ENCODE data around the gene SPN.
"Not testable (repeated sequence)": the region's sequence is repeated elsewhere in the genome, so short reads cannot be mapped to it uniquely, and the experiment has no call there.

Gene SPN

GRCh38 chr16:29620591-29620990 is 42.5 kb upstream of the SPN start:
- H3K27me3 ChIP-seq (replicated peaks; ENCODE audit: insufficient read depth, low read length); H4K20me1 ChIP-seq (ENCODE audit: insufficient read depth, low read length); H3K9me2 ChIP-seq (replicated peaks; ENCODE audit: insufficient read depth, low read length); H3K9me3 ChIP-seq (replicated peaks; ENCODE audit: insufficient read depth, low read length); DNase-seq; H3K79me2 ChIP-seq (ENCODE audit: low read length); H3K36me3 ChIP-seq (replicated peaks; ENCODE audit: insufficient read depth, low read length); H3K9ac ChIP-seq (ENCODE audit: low read length); H3K4me3 ChIP-seq (ENCODE audit: low read length); H3F3A ChIP-seq (ENCODE audit: insufficient read depth, low read length); H3K27ac ChIP-seq (ENCODE audit: low read length); H2AFZ ChIP-seq (ENCODE audit: low read length); H3K4me1 ChIP-seq (ENCODE audit: low read length); H3K4me2 ChIP-seq (ENCODE audit: low read depth, low read length): not testable (repeated sequence)
- TF ChIP-seq CTCF (IDR thresholded peaks at IDR 0.05; ENCODE audit: low read length): peak; percentile 10; the same call in 1 of the 2 replicates

DNA sequence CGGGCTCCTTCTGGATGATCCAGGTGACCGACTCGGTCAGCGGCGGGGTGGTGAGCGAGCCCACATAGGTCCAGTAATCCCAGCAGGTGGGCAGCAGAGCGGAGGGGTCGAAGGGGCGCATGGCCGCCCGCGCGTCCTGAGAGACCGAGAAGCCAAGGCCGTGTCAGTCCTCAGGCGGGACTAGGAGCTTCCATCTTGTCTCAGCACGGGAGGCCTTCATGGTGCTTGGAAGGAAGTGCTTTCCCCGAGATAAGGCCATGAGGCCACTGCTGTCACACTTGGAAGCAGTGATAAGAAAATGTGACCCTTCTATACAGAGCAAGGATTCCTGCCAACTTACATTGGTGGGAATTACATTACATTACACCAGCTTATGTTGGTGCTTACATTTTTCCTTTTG is 40.3 kb upstream of the SPN start:
- DNase-seq; H3K27me3 ChIP-seq (replicated peaks; ENCODE audit: insufficient read depth, low read length); H3F3A ChIP-seq (ENCODE audit: insufficient read depth, low read length); H3K27ac ChIP-seq (ENCODE audit: low read length); H3K9me3 ChIP-seq (replicated peaks; ENCODE audit: insufficient read depth, low read length); H3K79me2 ChIP-seq (ENCODE audit: low read length); H3K36me3 ChIP-seq (replicated peaks; ENCODE audit: insufficient read depth, low read length); H4K20me1 ChIP-seq (ENCODE audit: insufficient read depth, low read length); H3K4me2 ChIP-seq (ENCODE audit: low read depth, low read length); H3K9ac ChIP-seq (ENCODE audit: low read length); H3K4me3 ChIP-seq (ENCODE audit: low read length); H2AFZ ChIP-seq (ENCODE audit: low read length); H3K4me1 ChIP-seq (ENCODE audit: low read length); H3K9me2 ChIP-seq (replicated peaks; ENCODE audit: insufficient read depth, low read length): not testable (repeated sequence)

GRCh38 chr16:29623253-29623652 is 39.8 kb upstream of the SPN start:
- H2AFZ ChIP-seq (ENCODE audit: low read length); H3K9me2 ChIP-seq (replicated peaks; ENCODE audit: insufficient read depth, low read length); H3K27me3 ChIP-seq (replicated peaks; ENCODE audit: insufficient read depth, low read length); H3K4me1 ChIP-seq (ENCODE audit: low read length); H3K4me2 ChIP-seq (ENCODE audit: low read depth, low read length); H3K9ac ChIP-seq (ENCODE audit: low read length); H4K20me1 ChIP-seq (ENCODE audit: insufficient read depth, low read length); H3K4me3 ChIP-seq (ENCODE audit: low read length); H3K36me3 ChIP-seq (replicated peaks; ENCODE audit: insufficient read depth, low read length); H3K9me3 ChIP-seq (replicated peaks; ENCODE audit: insufficient read depth, low read length); H3K27ac ChIP-seq (ENCODE audit: low read length); H3F3A ChIP-seq (ENCODE audit: insufficient read depth, low read length); H3K79me2 ChIP-seq (ENCODE audit: low read length); DNase-seq: not testable (repeated sequence)

GRCh38 chr16:29625114-29625513 is 37.9 kb upstream of the SPN start:
- not testable (repeated sequence) for H3K36me3 ChIP-seq (replicated peaks; ENCODE audit: insufficient read depth, low read length); DNase-seq; H4K20me1 ChIP-seq (ENCODE audit: insufficient read depth, low read length); H3K9me3 ChIP-seq (replicated peaks; ENCODE audit: insufficient read depth, low read length); H3K79me2 ChIP-seq (ENCODE audit: low read length); H3K4me2 ChIP-seq (ENCODE audit: low read depth, low read length); H3K27ac ChIP-seq (ENCODE audit: low read length); H3F3A ChIP-seq (ENCODE audit: insufficient read depth, low read length); H3K27me3 ChIP-seq (replicated peaks; ENCODE audit: insufficient read depth, low read length); H3K4me1 ChIP-seq (ENCODE audit: low read length); H2AFZ ChIP-seq (ENCODE audit: low read length); H3K4me3 ChIP-seq (ENCODE audit: low read length); H3K9ac ChIP-seq (ENCODE audit: low read length); H3K9me2 ChIP-seq (replicated peaks; ENCODE audit: insufficient read depth, low read length)

DNA sequence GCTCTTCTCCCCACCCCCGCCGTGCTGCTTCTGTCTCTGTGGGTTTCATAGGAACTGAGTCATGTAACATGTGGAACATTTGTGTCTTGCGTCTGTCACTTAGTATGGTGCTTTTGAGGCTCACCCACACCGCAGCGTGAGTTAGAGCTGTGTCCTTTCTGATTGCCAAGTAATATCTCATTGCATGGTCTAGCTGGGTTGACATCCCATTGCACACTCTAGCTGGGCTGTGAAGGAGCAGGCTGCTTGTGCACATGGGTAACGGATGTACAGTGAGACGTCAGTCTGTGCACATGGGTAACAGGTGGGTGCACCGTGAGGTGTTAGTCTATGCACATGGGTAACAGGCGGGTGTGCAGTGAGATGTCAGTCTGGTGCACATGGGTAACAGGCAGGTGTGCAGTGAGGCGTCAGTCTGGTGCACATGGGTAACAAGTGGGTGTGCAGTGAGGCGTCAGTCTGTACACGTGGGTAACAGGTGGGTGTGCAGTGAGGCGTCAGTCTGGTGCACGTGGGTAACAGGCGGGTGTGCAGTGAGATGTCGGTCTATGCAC is 36.2 kb upstream of the SPN start:
- not testable (repeated sequence) for H2AFZ ChIP-seq (ENCODE audit: low read length); DNase-seq; H3K36me3 ChIP-seq (replicated peaks; ENCODE audit: insufficient read depth, low read length); H3K79me2 ChIP-seq (ENCODE audit: low read length); H3K27me3 ChIP-seq (replicated peaks; ENCODE audit: insufficient read depth, low read length); H3K27ac ChIP-seq (ENCODE audit: low read length); H3K9me3 ChIP-seq (replicated peaks; ENCODE audit: insufficient read depth, low read length); H3K9ac ChIP-seq (ENCODE audit: low read length); H3K4me3 ChIP-seq (ENCODE audit: low read length); H3F3A ChIP-seq (ENCODE audit: insufficient read depth, low read length); H4K20me1 ChIP-seq (ENCODE audit: insufficient read depth, low read length); H3K9me2 ChIP-seq (replicated peaks; ENCODE audit: insufficient read depth, low read length); H3K4me2 ChIP-seq (ENCODE audit: low read depth, low read length); H3K4me1 ChIP-seq (ENCODE audit: low read length)

DNA sequence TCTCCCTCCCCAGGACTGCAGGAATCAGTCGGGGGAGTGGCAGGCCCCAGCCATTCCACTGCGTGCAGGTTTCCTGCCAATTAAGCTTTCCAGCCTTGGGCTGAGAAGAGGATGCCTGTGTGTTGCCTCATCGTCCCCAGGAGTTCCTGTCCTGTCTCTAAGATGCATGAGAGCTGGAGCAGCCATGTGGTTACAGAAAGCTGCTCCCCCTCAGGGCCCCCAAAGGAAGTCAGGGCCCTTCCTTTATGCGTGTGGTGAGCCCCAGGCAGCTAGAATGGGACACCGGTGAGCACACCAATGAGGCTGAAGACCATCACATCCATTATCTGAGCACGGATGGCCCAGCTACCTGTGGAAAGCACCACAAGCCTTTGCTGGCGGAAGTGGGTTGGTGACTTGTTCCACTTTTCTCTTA is 35.4 kb upstream of the SPN start:
- H3K4me3 ChIP-seq (ENCODE audit: low read length); H3F3A ChIP-seq (ENCODE audit: insufficient read depth, low read length); H4K20me1 ChIP-seq (ENCODE audit: insufficient read depth, low read length); H3K4me2 ChIP-seq (ENCODE audit: low read depth, low read length); H3K36me3 ChIP-seq (replicated peaks; ENCODE audit: insufficient read depth, low read length); H3K27ac ChIP-seq (ENCODE audit: low read length); H3K27me3 ChIP-seq (replicated peaks; ENCODE audit: insufficient read depth, low read length); DNase-seq; H3K9ac ChIP-seq (ENCODE audit: low read length); H3K4me1 ChIP-seq (ENCODE audit: low read length); H3K9me3 ChIP-seq (replicated peaks; ENCODE audit: insufficient read depth, low read length); H3K79me2 ChIP-seq (ENCODE audit: low read length); H3K9me2 ChIP-seq (replicated peaks; ENCODE audit: insufficient read depth, low read length); H2AFZ ChIP-seq (ENCODE audit: low read length): not testable (repeated sequence)

DNA sequence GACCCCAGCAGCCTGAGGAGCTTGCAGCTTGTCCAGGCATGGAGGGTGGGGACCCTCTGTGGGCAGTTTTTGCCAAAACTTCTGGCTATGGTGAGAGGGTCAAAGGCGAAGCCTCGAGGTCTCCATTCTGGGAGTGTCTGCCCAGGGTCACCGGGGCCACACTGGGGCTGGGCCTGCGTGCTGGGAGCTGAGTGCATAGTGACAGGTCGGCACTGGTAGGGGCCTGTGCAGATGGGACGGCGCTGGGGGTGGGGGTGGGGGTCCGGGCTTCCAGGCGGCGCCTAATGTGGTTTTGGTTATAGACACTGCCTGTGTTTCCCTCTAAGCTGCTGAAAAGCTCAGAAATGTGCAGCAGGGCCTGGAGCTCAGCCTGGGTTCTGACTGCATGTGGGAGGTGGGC is 34.3 kb upstream of the SPN start:
- H3K36me3 ChIP-seq (replicated peaks; ENCODE audit: insufficient read depth, low read length); H3K4me1 ChIP-seq (ENCODE audit: low read length); H3K4me2 ChIP-seq (ENCODE audit: low read depth, low read length): not testable (repeated sequence)

GRCh38 chr16:29629318-29629717 is 33.7 kb upstream of the SPN start:
- H3K9me3 ChIP-seq (replicated peaks; ENCODE audit: insufficient read depth, low read length); H3K4me1 ChIP-seq (ENCODE audit: low read length); H3K27ac ChIP-seq (ENCODE audit: low read length); H3K9me2 ChIP-seq (replicated peaks; ENCODE audit: insufficient read depth, low read length); H3K4me3 ChIP-seq (ENCODE audit: low read length); H2AFZ ChIP-seq (ENCODE audit: low read length); H3K27me3 ChIP-seq (replicated peaks; ENCODE audit: insufficient read depth, low read length); H3K4me2 ChIP-seq (ENCODE audit: low read depth, low read length); H3K36me3 ChIP-seq (replicated peaks; ENCODE audit: insufficient read depth, low read length); DNase-seq; H4K20me1 ChIP-seq (ENCODE audit: insufficient read depth, low read length); H3K9ac ChIP-seq (ENCODE audit: low read length); H3F3A ChIP-seq (ENCODE audit: insufficient read depth, low read length); H3K79me2 ChIP-seq (ENCODE audit: low read length): not testable (repeated sequence)

More for the DNA sequence above, 34.3 kb upstream of the SPN start:
- H3K9ac ChIP-seq (ENCODE audit: low read length); H3K79me2 ChIP-seq (ENCODE audit: low read length); H3K4me3 ChIP-seq (ENCODE audit: low read length); H4K20me1 ChIP-seq (ENCODE audit: insufficient read depth, low read length); H2AFZ ChIP-seq (ENCODE audit: low read length); H3K9me2 ChIP-seq (replicated peaks; ENCODE audit: insufficient read depth, low read length); DNase-seq; H3K9me3 ChIP-seq (replicated peaks; ENCODE audit: insufficient read depth, low read length); H3K27ac ChIP-seq (ENCODE audit: low read length); H3F3A ChIP-seq (ENCODE audit: insufficient read depth, low read length); H3K27me3 ChIP-seq (replicated peaks; ENCODE audit: insufficient read depth, low read length): not testable (repeated sequence)
